GM18873 (cell line): Measurements from ENCODE around the gene DOCK3.
"Not testable (repeated sequence)": the region's sequence is repeated elsewhere in the genome, so short reads cannot be mapped to it uniquely, and the experiment has no call there.

Experiments
- ATAC-seq: cut with Tn5 transposase; IDR thresholded peaks from one replicate; pipeline ENCODE4 v1.9.1; 2021; ENCODE audit warnings: mild to moderate bottlenecking, moderate library complexity, moderate number of reproducible peaks; ENCODE audit not compliant: unreplicated experiment, low FRiP score

DOCK3 gene

GRCh38 chr3:50675179-50676030 is 678 bp downstream of the DOCK3 start:
- ATAC-seq = no peak

GRCh38 chr3:50676031-50676705 is 1.4 kb downstream of the DOCK3 start:
- ATAC-seq = no peak

- no peak for ATAC-seq
These were observed 12.5 kb downstream of the DOCK3 start for GRCh38 chr3:50687127-50687751.

GRCh38 chr3:50687916-50688315 is 13.2 kb downstream of the DOCK3 start:
- no peak for ATAC-seq

- ATAC-seq = not testable (repeated sequence)
These were observed 13.9 kb downstream of the DOCK3 start for GRCh38 chr3:50688602-50689001.

- ATAC-seq = no peak
These were observed 14.8 kb downstream of the DOCK3 start for GRCh38 chr3:50689558-50689957.

GRCh38 chr3:50695031-50695430 is 20.3 kb downstream of the DOCK3 start:
- no peak for ATAC-seq

GRCh38 chr3:50696276-50696675 is 21.5 kb downstream of the DOCK3 start:
- ATAC-seq = no peak

- ATAC-seq = no peak
These were observed 23.5 kb downstream of the DOCK3 start for GRCh38 chr3:50698269-50698668.

- ATAC-seq = no peak
These were observed 33.9 kb downstream of the DOCK3 start for GRCh38 chr3:50708620-50709019.

- ATAC-seq = no peak
These were observed 40.2 kb downstream of the DOCK3 start for GRCh38 chr3:50714946-50715345.

- ATAC-seq = no peak
These were observed 50.1 kb downstream of the DOCK3 start for GRCh38 chr3:50724831-50725230.

- ATAC-seq = no peak
These were observed 60.3 kb downstream of the DOCK3 start for GRCh38 chr3:50734985-50735384.

GRCh38 chr3:50737193-50737905 is 62.6 kb downstream of the DOCK3 start:
- no peak for ATAC-seq

GRCh38 chr3:50737906-50738598 is 63.3 kb downstream of the DOCK3 start:
- no peak for ATAC-seq

- ATAC-seq = no peak
These were observed 68.9 kb downstream of the DOCK3 start for GRCh38 chr3:50743643-50744042.

GRCh38 chr3:50749822-50750221 is 75.1 kb downstream of the DOCK3 start:
- no peak for ATAC-seq

GRCh38 chr3:50759015-50759414 is 84.3 kb downstream of the DOCK3 start:
- no peak for ATAC-seq

GRCh38 chr3:50777680-50778079 is 103.0 kb downstream of the DOCK3 start:
- ATAC-seq = no peak

GRCh38 chr3:50781766-50782165 is 107.0 kb downstream of the DOCK3 start:
- not testable (repeated sequence) for ATAC-seq
